HepG2 (cell line): ENCODE measurements around the gene MIEF1. TPM values are rescaled to one million over a fixed set of nuclear protein-coding genes. Genes with fewer than 3 reads are reported as not detected.

Experiments
- BHLHE40 ChIP-seq: IDR thresholded peaks from 2 replicates; pipeline ENCODE4 v1.6.1; 2011; ENCODE audit warnings: low read length, improper control_type of control experiment
- BRCA1 ChIP-seq: sonication (generic); formaldehyde crosslinking; IDR thresholded peaks from 2 replicates; pipeline ENCODE4 v1.4.0; 2020; ENCODE audit warnings: missing genetic modification reagents
- HES4 ChIP-seq: sonication (generic); formaldehyde crosslinking; IDR thresholded peaks from 2 replicates; pipeline ENCODE4 v1.9.0; 2021; ENCODE audit warnings: mild to moderate bottlenecking, missing genetic modification reagents, borderline replicate concordance
- HOXD1 ChIP-seq: sonication (generic); formaldehyde crosslinking; IDR thresholded peaks from 2 replicates; pipeline ENCODE4 v1.5.0; 2020; ENCODE audit warnings: missing genetic modification reagents
- KDM6A ChIP-seq: IDR thresholded peaks from 2 replicates; pipeline ENCODE4 v1.6.1; 2016; ENCODE audit warnings: low read depth
- NR2F2 ChIP-seq: IDR thresholded peaks from 2 replicates; pipeline ENCODE4 v1.6.1; 2012; ENCODE audit warnings: low read depth, inconsistent platforms, borderline replicate concordance
- POGK ChIP-seq: sonication (generic); formaldehyde crosslinking; conservative IDR thresholded peaks from 2 replicates; pipeline ENCODE4 v1.8.0; 2022; ENCODE audit warnings: mild to moderate bottlenecking, moderate library complexity, missing genetic modification reagents
- THAP9 ChIP-seq: sonication (generic); formaldehyde crosslinking; IDR thresholded peaks from 2 replicates; pipeline ENCODE4; 2020; ENCODE audit warnings: missing genetic modification reagents, mild to moderate bottlenecking, borderline replicate concordance
- TRIM22 ChIP-seq: fragments of 450-650 bp; IDR thresholded peaks from 2 replicates; pipeline ENCODE4 v1.6.1; 2017
- ZNF276 ChIP-seq: sonication (generic); formaldehyde crosslinking; IDR thresholded peaks from 2 replicates; pipeline ENCODE4 v1.4.0; 2020; ENCODE audit warnings: mild to moderate bottlenecking, low read depth, missing genetic modification reagents
- ZNF441 ChIP-seq: sonication (generic); formaldehyde crosslinking; IDR thresholded peaks from 2 replicates; pipeline ENCODE4 v1.7.0; 2021; ENCODE audit warnings: missing genetic modification reagents, borderline replicate concordance
- ZNF609 ChIP-seq: sonication (generic); formaldehyde crosslinking; IDR thresholded peaks from 2 replicates; pipeline ENCODE4 v1.4.0; 2020; ENCODE audit warnings: mild to moderate bottlenecking, missing genetic modification reagents, borderline replicate concordance
- ZNF839 ChIP-seq: sonication (generic); formaldehyde crosslinking; IDR thresholded peaks from 2 replicates; pipeline ENCODE4 v1.4.0; 2020; ENCODE audit warnings: missing genetic modification reagents, mild to moderate bottlenecking, borderline replicate concordance
- polyA plus RNA-seq, 8 experiments: library from polyadenylated mRNA; depleted of rRNA in 3 of 8; stranded (reverse) in 7 of 8; unstranded in 1 of 8; fragments of >200 nt; fragmentation: Illumina TruSeq in 4 of 8; extraction: Trizol in 4 of 8; gene quantifications; 2 replicates each; pipeline versions ENCODE4 v1.2.1 to v1.2.3, GENCODE V29; 2011 to 2016; ENCODE audit warnings: low read depth in 4 of 8, missing spikeins in 1 of 8, mixed read lengths in 1 of 8; ENCODE audit not compliant: insufficient read depth in 1 of 8
- total RNA-seq, 5 experiments: library from RNA; depleted of rRNA; stranded (reverse); fragments of >200 nt; fragmentation: Illumina TruSeq; extraction: Trizol; gene quantifications; 2 replicates each; pipeline ENCODE4 v1.2.3, GENCODE V29; 2016; ENCODE audit warnings: low read depth in 1 of 5

The MIEF1 gene
- total and polyA plus RNA-seq, 2 of the 13 experiments (the other 11 are each of a cell fraction or from before 2014, with no cell fraction given), result 21.7 to 34.8 TPM

- TF ChIP-seq ZNF609 (CRISPR knock-in tag) (peak; percentile 43; the same call in 1 of the 2 replicates), BRCA1 (CRISPR knock-in tag) (0 out of 2 replicates have a peak, but pooled peaks have one; percentile 48), THAP9 (CRISPR knock-in tag) (peak; percentile 89; the same call in 1 of the 2 replicates), BHLHE40 (no peak; the same call in 1 of the 2 replicates), KDM6A (CRISPR knock-in tag) (no peak), ZNF276 (CRISPR knock-in tag) (no peak), NR2F2 (no peak), TRIM22 (no peak), ZNF839 (CRISPR knock-in tag) (peak; percentile 44; the same call in 1 of the 2 replicates), ZNF441 (CRISPR knock-in tag) (no peak), HES4 (CRISPR knock-in tag) (no peak), POGK (CRISPR knock-in tag) (peak; percentile 64; the same call in 1 of the 2 replicates), HOXD1 (CRISPR knock-in tag) (no peak; the same call in 1 of the 2 replicates)
Measured at GRCh38 chr22:39502109-39502788, at the start of gene MIEF1 (continued).
